KOPT-K1 (cell line): ENCODE results near the gene HMSD.
"Not testable (repeated sequence)": the region's sequence is repeated elsewhere in the genome, so short reads cannot be mapped to it uniquely, and the experiment has no call there.

ENCODE experiments used
- H3K27ac ChIP-seq: fragments of 200-600 bp; sonication (generic); 2 replicates; pipeline ENCODE4 v1.5.1; 2016; ENCODE audit warnings: antibody characterized with exemption, mild to moderate bottlenecking, low read depth, low read length; ENCODE audit not compliant: poor library complexity, severe bottlenecking
- H3K36me3 ChIP-seq: fragments of 200-600 bp; sonication (generic); 2 replicates; pipeline ENCODE4 v1.5.1; 2017; ENCODE audit warnings: antibody characterized with exemption, mild to moderate bottlenecking, low read length, moderate library complexity; ENCODE audit not compliant: insufficient read depth
- H3K9me3 ChIP-seq: fragments of 200-600 bp; sonication (generic); 2 replicates; pipeline ENCODE4 v1.5.1; 2017; ENCODE audit warnings: antibody characterized with exemption, low read length, mild to moderate bottlenecking; ENCODE audit not compliant: insufficient read depth, poor library complexity, severe bottlenecking

HMSD gene

GRCh38 chr18:63936932-63937393 lies 12.1 kb upstream of the HMSD start:
- H3K9me3 ChIP-seq: no peaks in the 10 kb centered on the region
- H3K27ac ChIP-seq: no peak overlapping the region
- H3K36me3 ChIP-seq: no peaks in the 10 kb centered on the region

- H3K9me3 ChIP-seq: no peaks in the 10 kb centered on the region
- no peak overlapping the region for H3K27ac ChIP-seq
- H3K36me3 ChIP-seq: no peaks in the 10 kb centered on the region
Observed at GRCh38 chr18:63940008-63940407, 9.1 kb upstream of the HMSD start.

- not testable (repeated sequence) for H3K27ac ChIP-seq, H3K9me3 ChIP-seq, H3K36me3 ChIP-seq
Observed at GRCh38 chr18:63940543-63941050, 8.5 kb upstream of the HMSD start.

- H3K36me3 ChIP-seq: no peaks in the 10 kb centered on the region
- H3K27ac ChIP-seq: no peak overlapping the region
Observed at GRCh38 chr18:63947051-63947790, 1.9 kb upstream of the HMSD start.

GRCh38 chr18:63951302-63951705 lies 2.2 kb downstream of the HMSD start:
- Histone ChIP-seq H3K27ac (no peak overlapping the region), H3K36me3 (no peaks in the 10 kb centered on the region), H3K9me3 (no peaks in the 10 kb centered on the region)

More at GRCh38 chr18:63947051-63947790, 1.9 kb upstream of the HMSD start:
- no peaks in the 10 kb centered on the region for H3K9me3 ChIP-seq

- Histone ChIP-seq H3K36me3 (no peaks in the 10 kb centered on the region), H3K27ac (no peak overlapping the region), H3K9me3 (no peaks in the 10 kb centered on the region)
Observed at GRCh38 chr18:63953811-63954210, 4.7 kb downstream of the HMSD start.

- Histone ChIP-seq H3K36me3 (no peaks in the 10 kb centered on the region), H3K27ac (no peak overlapping the region), H3K9me3 (no peaks in the 10 kb centered on the region)
Observed at GRCh38 chr18:63956755-63957154, 7.7 kb downstream of the HMSD start.

GRCh38 chr18:63960891-63961290 lies 11.8 kb downstream of the HMSD start:
- no peak overlapping the region for H3K27ac ChIP-seq
- H3K36me3 ChIP-seq: no peaks in the 10 kb centered on the region
- no peaks in the 10 kb centered on the region for H3K9me3 ChIP-seq

GRCh38 chr18:63961435-63961980 lies 12.4 kb downstream of the HMSD start:
- Histone ChIP-seq H3K27ac (no peak overlapping the region), H3K36me3 (no peaks in the 10 kb centered on the region), H3K9me3 (no peaks in the 10 kb centered on the region)

- Histone ChIP-seq H3K9me3 (no peaks in the 10 kb centered on the region), H3K36me3 (no peaks in the 10 kb centered on the region), H3K27ac (no peak overlapping the region)
Observed at GRCh38 chr18:63962137-63962536, 13.0 kb downstream of the HMSD start.

- Histone ChIP-seq H3K27ac (no peak overlapping the region), H3K36me3 (no peaks in the 10 kb centered on the region), H3K9me3 (no peaks in the 10 kb centered on the region)
Observed at GRCh38 chr18:63963615-63964256, 14.6 kb downstream of the HMSD start.

GRCh38 chr18:63964908-63965307 lies 15.8 kb downstream of the HMSD start:
- Histone ChIP-seq H3K9me3 (no peaks in the 10 kb centered on the region), H3K36me3 (no peaks in the 10 kb centered on the region), H3K27ac (no peak overlapping the region)

- Histone ChIP-seq H3K9me3 (no peaks in the 10 kb centered on the region), H3K27ac (no peak overlapping the region), H3K36me3 (no peaks in the 10 kb centered on the region)
Observed at GRCh38 chr18:63965716-63966330, 16.7 kb downstream of the HMSD start.

GRCh38 chr18:63969942-63970808 lies 21.1 kb downstream of the HMSD start, which contains the start of gene SERPINB8:
Gene SERPINB8, plus strand, starts transcription at chr18:63970081. Its CDS starts 8,228 bp downstream, at chr18:63978309.
- Histone ChIP-seq H3K27ac (no peak within 1 kb of the TSS), H3K36me3 (no peaks in the 10 kb centered on the region), H3K9me3 (no peaks in the 10 kb centered on the region)
